DOHH2 (cell line): ENCODE measurements around the gene GPC6.

Source experiments
- CTCF ChIP-seq: fragments of 200-600 bp; sonication (generic); IDR thresholded peaks from one replicate; pipeline ENCODE4 v1.5.1; 2014; ENCODE audit warnings: antibody characterized with exemption, mild to moderate bottlenecking, low read depth, low read length; ENCODE audit not compliant: poor library complexity, severe bottlenecking
- EZH2phosphoT487 ChIP-seq: fragments of 200-600 bp; sonication (generic); IDR thresholded peaks from 2 replicates; pipeline ENCODE4 v1.6.1; 2017; ENCODE audit warnings: borderline replicate concordance, mild to moderate bottlenecking, antibody characterized with exemption, low read length, moderate library complexity, mixed read lengths

GRCh38 chr13:93744886-93745285 is 518.3 kb downstream of the GPC6 start:
- TF ChIP-seq CTCF (no peak), EZH2phosphoT487 (no peak)
